GM21529 (cell line): ENCODE data around the gene PAK6.

Experiments
- ATAC-seq: cut with Tn5 transposase; IDR thresholded peaks from one replicate; pipeline ENCODE4 v1.9.1; 2021; ENCODE audit not compliant: unreplicated experiment

PAK6 gene

DNA sequence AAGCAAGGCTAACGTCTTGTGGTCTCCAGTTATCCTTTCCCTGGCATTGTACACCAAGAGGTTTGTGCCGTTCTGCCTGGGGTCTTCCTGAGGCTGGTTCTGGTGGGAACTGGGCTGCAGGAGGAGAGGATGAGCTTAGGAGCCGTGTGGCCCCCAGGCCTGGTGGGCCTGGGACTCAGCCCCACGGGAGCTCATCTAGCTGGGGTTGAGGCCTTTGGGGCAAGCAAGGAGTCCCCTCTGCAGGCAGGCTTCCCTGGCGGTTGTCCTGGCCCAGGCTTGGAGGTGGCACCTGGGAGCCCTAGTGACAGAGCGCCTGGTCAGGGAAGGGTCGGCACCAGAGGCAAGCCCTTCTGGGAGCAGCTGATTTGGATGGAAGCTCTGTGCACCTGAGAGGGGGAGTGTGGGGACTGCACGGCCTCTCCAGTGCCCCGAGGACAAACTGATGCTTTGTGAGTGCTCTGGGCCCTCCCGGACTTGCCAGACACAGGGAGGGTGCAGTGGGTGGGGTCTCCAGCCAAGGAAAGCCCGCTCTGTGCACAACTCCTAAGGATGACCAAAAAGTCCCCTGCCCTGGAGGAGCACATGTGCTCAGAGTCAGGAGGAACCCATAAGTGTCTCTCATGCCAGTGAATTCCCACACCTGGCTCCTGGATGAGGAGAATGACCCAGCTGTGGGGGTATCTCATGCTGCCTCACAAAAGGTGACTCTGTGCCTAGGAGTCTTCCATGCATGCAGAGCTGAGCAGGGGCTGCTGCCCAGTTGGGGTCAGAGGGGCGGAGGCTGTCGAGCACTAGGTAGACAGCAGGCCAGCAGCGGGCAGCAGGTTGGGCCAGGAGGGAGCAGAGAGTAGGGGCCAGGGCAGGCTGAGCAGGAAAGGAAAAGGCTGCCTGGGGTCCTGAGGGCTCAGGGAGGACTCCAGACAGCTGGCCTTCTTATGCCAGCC lies 2.7 kb downstream of the PAK6 start:
- ATAC-seq: no peak

DNA sequence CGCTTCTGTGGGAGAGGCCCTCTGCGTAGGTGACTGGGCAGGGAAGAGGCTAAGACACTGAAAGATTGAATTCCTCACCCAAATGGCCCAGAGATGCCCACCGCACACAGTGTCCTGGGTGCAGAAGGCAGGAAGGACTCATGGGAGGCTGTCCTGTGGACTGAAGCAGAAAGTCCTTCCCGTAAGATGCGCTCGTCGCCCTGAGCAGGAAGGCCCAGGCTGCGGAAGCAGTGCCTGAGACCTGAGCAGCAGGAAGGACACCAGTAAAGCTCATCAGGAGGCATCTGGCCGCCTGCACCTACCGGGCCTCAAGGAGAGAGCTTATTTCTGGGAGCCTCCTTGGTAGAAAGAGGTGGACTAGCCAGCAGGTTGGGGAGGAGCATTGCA lies 3.3 kb downstream of the PAK6 start:
- ATAC-seq: no peak

DNA sequence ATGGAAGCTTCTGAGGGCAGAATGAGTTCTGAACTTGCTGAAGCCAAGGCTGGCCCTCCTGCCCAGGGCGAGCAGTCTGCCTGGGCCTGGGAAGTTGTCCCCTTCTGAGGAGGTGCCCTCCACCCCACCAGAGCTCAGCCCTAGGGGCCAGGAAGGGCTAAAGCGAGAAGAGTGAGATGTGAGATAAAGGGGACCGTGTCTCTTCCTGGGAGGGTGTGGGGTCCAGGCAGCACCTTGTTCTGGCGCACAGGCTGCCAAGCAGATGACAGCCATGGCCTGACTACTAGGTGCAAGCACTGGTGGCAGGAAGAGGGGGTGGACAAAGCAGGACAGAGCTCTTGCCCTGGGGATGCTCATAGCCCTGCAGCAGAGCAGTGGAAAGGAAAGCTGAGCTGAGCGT lies 3.7 kb downstream of the PAK6 start:
- no peak for ATAC-seq

DNA sequence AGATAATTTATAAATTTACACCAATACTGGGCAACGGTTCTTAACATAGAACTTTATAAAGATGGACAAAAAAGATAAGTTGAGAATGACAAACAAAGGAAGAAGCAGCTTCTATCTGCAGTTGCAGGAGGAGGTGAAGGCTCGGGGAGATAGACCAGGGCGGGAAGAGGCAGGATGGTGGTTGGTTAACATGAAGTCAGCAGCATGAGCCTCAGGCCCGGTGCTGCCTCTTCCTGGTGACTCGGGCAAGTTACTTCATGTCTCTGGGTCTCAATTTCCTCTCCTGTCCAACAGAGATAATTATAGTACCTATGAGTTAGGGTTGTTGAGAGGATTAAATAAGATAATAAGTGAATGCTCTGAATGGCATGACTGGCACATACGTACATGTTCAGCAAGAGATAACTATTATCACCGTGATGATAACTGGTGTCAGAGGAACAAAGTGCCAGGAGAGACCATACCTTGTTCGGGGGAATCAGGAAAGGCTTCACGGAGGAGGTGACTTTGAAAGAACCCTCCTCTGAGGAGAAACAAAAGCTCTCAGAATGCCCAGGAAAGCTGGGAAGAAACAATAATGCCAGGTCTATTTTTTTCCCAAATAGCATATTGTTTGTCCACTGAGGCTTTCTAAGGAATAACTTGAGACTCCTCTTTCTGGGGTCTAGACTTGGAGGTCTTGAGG lies 4.4 kb downstream of the PAK6 start:
- ATAC-seq: no peak

DNA sequence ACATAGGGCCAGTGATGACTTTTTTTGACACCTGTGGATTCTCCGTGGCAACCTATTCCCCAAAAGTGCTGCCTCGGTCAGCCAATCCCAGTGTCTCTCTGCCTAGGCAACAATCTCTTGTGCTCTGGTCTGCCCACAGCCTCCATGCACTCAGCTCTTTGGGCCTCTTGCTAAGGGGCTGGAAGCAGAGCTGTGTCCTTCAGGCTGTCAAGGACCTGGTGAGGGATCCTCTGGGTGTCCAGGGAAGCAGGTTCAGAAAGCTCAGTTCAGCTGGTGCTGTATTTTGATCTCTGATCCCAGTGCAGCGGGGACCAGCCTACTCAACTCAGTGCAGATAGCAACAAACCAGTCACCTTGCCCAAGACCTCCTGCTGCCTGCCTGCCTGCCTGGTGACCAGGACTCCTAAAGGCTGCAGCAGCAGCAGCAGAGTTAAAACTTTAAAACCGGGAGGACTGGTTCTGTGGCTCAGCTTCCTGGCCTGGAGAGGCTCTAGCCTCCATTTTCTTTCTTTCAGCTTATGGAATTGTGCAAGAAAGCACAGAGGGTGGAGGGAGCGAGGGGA lies 6.2 kb downstream of the PAK6 start:
- no peak for ATAC-seq

DNA sequence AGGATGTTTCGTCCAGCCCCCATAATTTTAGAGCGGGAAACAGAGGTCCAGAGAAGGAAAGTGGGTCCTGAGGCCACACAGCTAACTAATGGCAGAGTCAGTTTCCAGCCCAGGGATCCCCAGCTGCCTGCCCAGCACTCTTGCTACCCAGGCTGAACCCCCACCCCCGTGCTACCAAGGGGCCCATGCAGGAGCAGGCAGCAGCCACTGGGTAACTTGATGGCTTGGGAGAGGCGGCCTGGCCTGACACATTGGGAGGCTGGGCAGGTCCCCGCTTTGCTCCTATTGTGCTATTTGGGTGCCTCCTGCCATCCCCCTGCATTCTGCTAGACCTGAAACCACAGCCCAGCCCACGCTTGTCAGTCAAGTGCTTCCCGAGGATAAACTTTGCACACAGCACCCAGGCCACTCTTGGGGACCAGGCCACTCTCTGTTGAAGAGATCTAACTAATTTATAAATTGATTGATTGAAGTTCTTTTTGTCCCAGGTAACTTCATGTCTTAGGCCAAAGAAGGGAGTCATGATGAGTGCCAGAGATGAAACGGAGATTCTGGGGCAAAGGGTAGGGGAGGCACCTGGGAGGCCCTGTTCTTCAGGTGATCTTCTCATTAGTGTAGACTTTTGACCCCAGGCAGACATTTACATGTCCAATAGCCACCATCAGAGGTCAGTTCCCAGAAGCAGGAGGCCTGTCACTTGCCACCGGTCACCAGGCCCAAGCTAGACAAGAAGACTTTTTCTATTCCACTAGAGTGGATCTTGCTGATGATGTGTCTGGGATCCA lies 7.0 kb downstream of the PAK6 start:
- ATAC-seq: no peak

DNA sequence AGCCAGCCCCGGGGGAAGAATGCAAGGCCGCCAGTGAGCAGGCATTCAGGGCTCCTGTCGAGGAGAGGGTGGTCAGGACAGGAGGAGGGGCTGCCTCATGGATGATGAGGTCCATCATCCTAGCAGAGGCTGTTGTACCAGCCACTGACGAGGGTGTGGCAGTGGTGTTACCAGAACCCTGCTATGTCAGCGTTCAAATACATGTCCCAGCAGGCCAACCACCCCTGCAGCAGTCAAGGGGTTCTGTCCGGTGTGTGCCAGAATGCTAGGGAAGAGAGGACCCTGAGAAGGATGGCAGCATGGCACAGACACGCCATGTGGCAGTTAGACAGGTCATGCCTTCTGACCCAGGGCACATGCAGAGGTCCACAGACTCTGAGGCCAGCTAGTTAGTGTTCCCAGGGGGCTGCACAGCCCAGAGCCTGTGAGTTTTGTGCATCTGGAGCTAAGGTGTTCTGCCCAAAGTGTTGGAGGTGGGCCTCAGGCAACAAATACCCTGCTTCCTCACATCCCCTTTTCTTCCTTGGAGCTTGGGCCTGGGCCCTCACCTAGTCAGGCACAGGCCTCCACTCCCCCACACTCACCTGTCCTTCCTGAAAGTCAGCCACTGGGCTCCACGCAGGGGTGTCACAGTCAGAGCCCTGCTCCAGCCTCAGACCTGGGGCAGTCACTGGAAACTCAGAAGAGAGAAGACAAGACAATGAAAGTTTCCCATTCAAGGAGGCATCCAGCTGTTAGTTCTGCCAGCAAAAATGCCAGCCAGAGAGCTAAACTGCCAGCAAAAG lies 7.8 kb downstream of the PAK6 start:
- ATAC-seq: no peak

DNA sequence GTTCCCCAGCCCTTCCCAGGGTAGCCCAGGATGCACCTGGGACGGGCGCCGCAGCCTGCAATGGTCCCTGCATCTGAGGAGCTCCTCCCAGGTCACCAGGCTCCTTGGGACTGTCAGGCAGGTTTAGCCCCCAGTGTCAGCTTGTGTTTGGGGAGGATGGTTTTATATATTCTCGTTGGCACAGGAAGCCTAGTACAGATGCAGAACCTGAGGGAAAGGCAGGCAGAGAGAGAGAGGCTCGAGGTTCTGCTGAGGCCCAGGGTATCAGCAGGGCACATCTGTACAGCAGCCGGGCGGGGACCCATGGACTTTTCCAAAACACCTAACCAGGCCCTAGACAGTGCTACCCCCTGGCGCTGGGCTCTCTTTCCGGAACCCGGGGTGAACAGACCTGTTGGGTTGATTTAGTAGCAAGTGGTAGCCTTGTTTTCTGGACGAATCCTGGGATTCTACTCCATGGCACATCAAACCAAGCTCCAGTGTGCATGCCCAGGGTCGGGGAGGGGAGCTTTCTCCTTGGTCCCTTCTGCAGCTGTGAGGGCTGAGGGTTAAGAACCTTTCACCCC lies 8.6 kb downstream of the PAK6 start:
- no peak for ATAC-seq

DNA sequence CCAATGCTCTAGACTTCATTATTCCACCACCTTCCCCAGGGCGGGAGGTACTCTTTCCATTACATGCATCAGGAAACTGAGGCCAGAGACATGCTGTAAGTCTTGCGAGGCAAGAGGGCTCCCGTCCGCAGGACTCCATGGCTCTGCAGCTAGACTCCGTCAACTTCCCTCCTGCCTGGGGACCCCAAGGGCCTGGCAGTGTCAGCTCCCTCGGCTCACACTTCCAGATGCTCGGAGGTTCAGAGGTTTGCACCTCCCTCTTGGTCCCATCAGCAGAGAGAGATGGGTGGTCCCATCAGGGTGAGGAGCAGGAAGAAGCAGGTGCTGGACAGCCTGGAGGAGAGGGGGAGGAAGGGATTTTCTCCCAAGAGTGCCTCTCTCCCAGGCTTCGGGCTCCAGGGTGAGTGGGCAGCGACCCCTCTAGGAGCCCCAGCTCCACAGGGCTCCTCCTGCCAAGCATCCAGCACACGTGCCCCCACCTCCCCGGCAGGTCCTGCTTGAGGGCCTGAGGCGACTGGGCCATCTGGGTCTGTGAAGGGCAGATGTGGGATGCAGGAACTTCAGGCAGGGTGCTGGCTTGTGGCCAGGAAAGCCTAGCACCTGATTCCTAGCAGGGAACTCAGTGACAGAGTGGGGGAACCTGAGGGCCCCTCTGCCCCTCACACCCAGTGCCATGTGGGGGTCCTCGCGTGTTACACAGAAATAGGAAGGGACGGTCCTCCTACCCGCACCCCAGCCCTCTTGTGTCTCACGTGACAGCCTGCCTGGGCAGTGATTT lies 9.3 kb downstream of the PAK6 start:
- no peak for ATAC-seq

DNA sequence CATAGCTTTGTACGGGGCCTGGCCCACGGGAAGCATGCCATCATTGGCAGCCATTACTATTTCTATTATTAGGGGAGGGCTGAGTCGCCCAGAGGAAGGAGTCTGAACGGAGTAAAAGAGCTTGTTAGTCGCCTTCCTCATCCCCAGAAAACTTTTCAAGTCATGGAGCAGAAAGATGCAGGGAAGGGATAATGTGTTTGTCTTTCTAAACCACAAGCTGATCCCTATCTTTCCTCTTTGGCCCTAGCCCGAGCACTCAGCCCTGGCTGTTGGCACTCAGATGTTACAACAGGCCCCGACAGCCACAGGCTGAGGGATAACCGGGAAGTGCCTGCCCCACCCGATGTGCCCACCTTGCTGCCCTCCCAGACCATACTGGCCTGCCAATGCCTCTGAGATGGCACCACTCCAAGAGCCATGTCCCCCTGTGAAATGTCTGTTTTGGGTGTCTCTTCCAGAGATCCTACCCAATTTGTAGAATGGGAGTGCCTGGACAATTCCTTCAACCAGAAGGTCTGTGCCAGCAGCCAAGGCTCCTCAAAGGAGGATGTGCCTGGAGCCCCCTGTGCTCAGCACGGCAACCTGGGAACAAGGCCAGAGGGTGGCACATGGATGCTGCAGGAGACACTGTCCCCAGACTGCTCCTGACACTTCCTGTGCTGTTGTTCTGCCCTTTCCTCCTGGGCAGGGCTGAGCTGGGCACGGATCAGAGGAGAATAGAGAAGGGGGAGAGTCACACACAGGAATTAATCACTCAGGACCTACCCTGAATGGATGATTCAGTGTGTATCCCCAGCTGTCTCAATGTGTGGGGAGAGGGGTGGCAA lies 10.8 kb downstream of the PAK6 start:
- no peak for ATAC-seq

DNA sequence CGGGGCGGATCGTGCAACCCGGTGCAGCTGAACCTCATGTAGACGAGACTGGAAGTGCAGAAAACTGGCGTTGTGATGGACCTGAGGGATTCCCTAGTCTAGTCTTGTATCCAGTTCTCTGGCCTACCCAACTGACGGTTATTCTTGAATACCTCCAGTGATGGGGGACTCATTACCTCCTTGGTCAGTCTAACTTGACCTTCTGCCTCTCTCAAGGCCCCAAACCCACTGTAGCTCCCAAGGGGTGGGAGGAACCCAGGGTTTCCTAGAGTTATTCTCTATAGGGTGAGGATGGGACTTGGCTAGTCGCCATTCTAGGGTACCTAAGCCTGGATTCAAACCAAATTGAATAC lies 11.4 kb downstream of the PAK6 start:
- no peak for ATAC-seq

DNA sequence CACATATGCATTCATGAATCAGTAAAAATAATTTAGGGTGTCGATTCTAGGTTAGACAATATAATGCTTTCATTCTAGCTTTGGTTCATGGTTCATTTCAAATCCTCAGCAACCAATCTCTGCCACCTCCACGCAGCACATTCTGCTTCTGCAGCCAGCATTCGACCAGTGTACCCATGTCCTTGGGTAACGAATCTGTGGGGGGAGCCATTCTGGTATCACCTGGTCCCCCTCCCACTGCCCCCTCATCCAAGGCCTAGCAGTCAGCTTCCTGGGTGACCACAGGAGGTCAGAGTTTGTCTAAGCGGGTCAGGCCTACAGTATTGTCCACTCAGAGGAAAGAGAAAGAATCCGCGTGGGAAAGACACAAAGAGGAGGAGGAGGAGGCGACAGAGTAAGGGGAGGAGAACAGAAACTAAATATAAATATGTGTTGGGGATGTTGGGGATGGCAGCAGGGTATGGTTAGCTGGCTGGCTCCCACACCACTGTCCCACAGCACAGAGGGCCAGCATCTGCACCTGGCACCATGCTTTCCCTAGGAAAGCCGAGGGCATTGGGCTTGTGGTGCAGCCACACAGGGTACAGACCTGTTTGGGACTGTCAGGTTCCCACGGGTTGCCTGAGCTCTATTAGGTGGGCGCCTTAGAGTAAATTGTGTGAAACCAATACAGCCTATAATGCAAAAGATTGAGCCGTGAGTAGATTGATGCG lies 12.1 kb downstream of the PAK6 start:
- no peak for ATAC-seq

DNA sequence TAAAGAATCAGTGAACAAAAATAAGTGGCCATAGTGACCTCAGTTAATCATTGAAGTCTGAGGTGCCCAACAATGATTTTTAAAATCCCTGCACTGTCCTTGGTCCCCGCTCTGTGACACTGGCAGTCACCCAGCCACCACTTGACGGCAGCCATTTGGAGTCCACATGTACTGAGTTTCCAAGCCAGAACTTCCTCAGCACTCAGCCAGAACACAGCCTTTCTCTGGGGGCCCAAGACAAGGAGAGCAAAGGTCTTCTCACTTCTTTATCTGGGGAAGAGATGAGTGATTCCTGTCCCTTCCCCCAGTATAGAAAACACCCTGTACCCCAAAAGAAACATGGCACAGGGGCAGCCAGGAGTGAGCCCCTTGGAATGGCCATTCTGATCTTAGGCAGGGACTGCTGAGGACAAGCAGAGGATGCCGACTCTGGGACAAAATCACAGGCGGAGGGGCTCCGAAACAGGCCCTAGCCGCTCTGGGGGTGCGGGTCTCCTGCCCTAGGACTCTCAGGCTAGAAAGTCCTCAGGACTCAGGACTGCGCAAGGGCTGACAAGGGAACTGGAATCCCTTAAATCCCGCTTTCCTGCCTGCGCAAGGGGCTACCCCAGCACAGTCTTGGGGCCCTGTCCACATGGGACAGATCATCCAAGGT lies 12.8 kb downstream of the PAK6 start:
- ATAC-seq: no peak

DNA sequence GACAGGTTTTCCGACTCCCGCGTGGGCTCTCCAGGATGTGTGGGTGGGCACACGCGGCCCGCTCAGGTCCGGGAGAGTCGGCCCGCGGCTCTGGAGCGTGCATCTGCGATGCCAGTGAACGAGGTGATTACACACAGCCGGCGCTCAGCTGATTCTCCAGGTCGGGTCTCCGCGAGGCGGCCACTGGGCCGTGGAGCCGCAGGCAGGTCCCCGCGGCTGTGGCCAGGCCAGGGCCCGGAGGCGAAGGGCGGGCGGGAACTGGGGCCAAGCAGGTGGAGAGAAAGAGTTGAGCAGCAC lies 13.2 kb downstream of the PAK6 start:
- no peak for ATAC-seq

DNA sequence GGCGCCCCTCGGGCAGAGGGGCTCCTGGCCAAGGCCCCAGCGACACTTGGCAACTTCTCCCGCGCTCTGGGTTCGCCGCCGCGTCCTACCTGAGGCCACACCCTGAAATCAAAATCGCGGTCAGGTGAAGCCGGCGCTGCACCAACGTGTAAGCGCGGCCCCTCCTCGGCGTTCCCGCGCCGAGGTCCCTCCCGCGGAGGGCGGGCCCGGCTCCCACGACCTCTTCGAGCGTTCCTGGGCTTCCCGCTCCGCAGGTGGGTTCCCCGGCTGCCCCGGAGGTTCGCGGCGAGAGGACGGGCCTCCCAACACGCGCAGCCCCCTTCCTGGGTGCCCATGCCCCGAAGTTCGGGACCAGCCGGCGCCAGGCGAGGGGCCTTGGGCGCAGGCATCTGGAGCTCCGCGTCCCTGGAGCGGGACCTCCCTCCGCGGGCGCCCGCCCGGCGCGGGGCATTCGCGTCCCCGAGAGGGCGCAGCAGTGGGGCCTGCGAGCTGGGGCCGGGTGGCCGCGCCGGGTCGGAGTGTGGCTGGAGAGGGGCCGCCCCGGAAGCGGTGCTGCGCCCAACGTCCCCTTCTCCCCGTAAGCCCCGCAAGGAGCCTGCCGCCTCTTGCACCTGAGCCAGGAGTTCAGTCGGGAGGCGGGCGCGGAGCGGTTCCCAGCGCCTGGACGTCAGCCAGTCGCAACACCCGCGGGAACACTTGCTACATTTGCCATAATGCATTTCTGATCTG lies 13.7 kb downstream of the PAK6 start:
- ATAC-seq: no peak

DNA sequence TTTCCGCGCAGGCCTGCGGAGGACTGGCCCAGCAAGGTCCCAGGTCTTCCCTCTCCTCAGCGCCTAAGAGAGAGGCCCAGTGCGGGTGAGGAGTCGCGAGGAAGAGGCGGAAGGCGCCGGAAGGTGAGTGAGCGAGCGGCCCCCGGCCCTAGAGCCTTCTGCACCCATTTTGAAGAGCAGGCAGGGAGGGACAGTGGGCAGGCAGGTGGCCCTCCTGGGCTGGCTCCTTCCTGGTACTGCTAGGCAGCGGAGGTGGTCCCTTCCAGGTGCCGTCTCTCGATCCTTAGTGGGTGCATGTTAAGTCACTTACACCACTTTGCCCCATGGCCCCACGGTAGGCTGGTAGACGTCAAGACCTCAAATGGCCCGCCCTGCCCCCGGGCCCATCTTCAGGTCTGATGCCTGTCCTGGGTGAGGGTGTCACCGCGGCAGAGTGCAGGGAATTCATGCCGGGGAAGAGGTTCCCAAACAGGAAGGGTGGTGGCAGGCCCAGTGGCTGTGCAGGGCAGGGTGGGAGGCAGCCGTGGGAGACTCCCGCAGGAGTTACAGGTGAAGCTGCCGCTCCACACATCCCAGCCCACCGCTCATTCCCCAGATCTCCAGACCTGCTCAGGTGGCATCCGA lies 14.4 kb downstream of the PAK6 start:
- no peak for ATAC-seq

DNA sequence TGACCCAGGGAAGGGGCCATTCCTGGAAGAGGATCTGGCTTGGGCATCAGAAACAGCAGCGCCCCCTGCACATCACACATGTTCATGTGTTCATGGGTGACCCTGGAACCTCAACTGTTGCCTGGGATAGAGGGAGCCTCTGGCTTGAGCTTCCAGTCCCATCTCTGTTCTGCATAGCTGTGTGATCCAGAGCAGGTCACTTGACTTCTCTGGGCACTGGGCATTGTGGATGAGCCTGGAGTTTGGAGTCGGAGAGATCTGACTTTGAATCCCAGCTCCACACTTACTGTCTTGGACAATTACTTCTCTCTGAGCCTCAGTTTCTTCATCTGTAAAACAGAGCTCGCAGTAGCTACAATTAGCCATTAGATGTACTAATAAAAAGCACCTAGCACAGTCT lies 15.6 kb downstream of the PAK6 start:
- ATAC-seq: no peak
